Ovary (tissue), 9 donors: ENCODE results near the gene SYNGR2. TPM values are rescaled to one million over a fixed set of nuclear protein-coding genes. Genes with fewer than 3 reads are reported as not detected.

Experiments used
- DNase-seq, 5 donors: peaks; one replicate each; pipeline ENCODE4 v3.0.0-alpha.2; 2019 to 2020
- H3K27ac ChIP-seq, 2 donors: fragments of 200-600 bp; one replicate each; pipeline versions ENCODE4 v1.5.1 to v1.8.0; 2019 to 2022
- H3K27me3 ChIP-seq: fragments of 200-600 bp; one replicate; pipeline ENCODE4 v1.8.0; 2022
- H3K36me3 ChIP-seq: fragments of 200-600 bp; sonication (generic); one replicate; pipeline ENCODE4 v1.5.1; 2019
- H3K4me1 ChIP-seq: one replicate; pipeline ENCODE4 v1.8.1; 2013; ENCODE audit warnings: mild to moderate bottlenecking, moderate library complexity; ENCODE audit not compliant: insufficient read depth
- H3K4me3 ChIP-seq: fragments of 200-600 bp; sonication (generic); one replicate; pipeline ENCODE4 v1.5.1; 2017
- H3K9me3 ChIP-seq, 2 donors: fragments of 200-600 bp in 1 of 2; sonication (generic) in 1 of 2; one replicate each; pipeline versions ENCODE4 v1.5.1 to v1.8.1; 2013 to 2019; ENCODE audit warnings: mild to moderate bottlenecking in 1 of 2, moderate library complexity in 1 of 2
- CTCF ChIP-seq, 3 donors: fragments of 450-650 bp in 2 of 3; fragments of 200-600 bp in 1 of 3; IDR thresholded peaks; one replicate each; pipeline versions ENCODE4 v1.5.1 to v1.8.0; 2016 to 2022; ENCODE audit warnings: antibody characterized with exemption in 3 of 3, mild to moderate bottlenecking in 1 of 3
- EP300 ChIP-seq: sonication (generic); formaldehyde crosslinking; IDR thresholded peaks from one replicate; pipeline ENCODE4 v1.6.1; 2017; ENCODE audit warnings: antibody characterized with exemption
- POLR2A ChIP-seq: fragments of 450-650 bp; IDR thresholded peaks from one replicate; pipeline ENCODE4 v1.6.1; 2017; ENCODE audit warnings: antibody characterized with exemption, mild to moderate bottlenecking, moderate library complexity
- WGBS, 3 donors: extraction: QIAGEN DNeasy Blood & Tissue Kit in 1 of 3; methylation state at CpG; one replicate each; pipeline versions ENCODE4 v1.1.5 to v1.1.7; 2013 to 2017; 5-methylcytosine and 5-hydroxymethylcytosine counted together
- intact Hi-C, 4 donors: fragments of 100-400 bp; cut with DNase I; formaldehyde crosslinking; loops; one replicate each; pipeline versions ENCODE4 v1.11.0 to v1.15.1; 2022 to 2023
- polyA plus RNA-seq, 2 donors: library from polyadenylated mRNA; stranded (reverse); fragments of 200-250 nt in 1 of 2; fragments of 350-450 nt in 1 of 2; fragmentation: Illumina TruSeq in 1 of 2; extraction: RNeasy Lipid Tissue Mini Kit (QIAGEN cat#74804) in 1 of 2; gene quantifications; one replicate each; pipeline ENCODE4 v1.2.3, GENCODE V29; 2013 to 2014
- total RNA-seq, 7 donors: library from RNA; depleted of rRNA in 2 of 7; stranded (reverse); fragments of >200 nt in 2 of 7; fragmentation: NEBNext Ultra II Directional in 3 of 7; extraction: Animal tissue kit (Norgen Biotek cat#: 25700) in 3 of 7; gene quantifications; one replicate each; pipeline versions ENCODE4 v1.1.0 to v1.2.4, GENCODE V29; 2016 to 2023
- donor health status: DM: no; HTN: no; CAD: no; lungs with moderate emphysema.
- donor health status: DM: no; HTN: no; CAD: no.
- donor health status: Bipolar disorder and iron deficiency.
- donor health status: DM: yes; HTN: yes; CAD: no.
- donor health status: DM: no; HTN: no; CAD: no.
- donor health status: DM: yes; HTN: yes; CAD: no.

Gene SYNGR2
- total and polyA plus RNA-seq, 9 donors: 11.9 to 88.7 (median 45.8) TPM

GRCh38 chr17:78200451-78200850, 32.1 kb downstream of the SYNGR2 start:
- DNase-seq: no peak
- no peak overlapping the region for H3K4me3 ChIP-seq
- H3K36me3 ChIP-seq: no peaks in the 10 kb centered on the region
- no peak for TF ChIP-seq POLR2A
- no peak overlapping the region for H3K27ac ChIP-seq
- no peaks in the 10 kb centered on the region for H3K4me1 ChIP-seq
- intact Hi-C loops: no loop called here
- no peaks in the 10 kb centered on the region for H3K27me3 ChIP-seq
- 87 to 90% (median 89%) methylated on average over 6 of the region's 6 CpGs for WGBS, 3 donors
- H3K9me3 ChIP-seq: no peaks in the 10 kb centered on the region

GRCh38 chr17:78202666-78203065, 34.3 kb downstream of the SYNGR2 start:
- no peaks in the 10 kb centered on the region for H3K27me3 ChIP-seq
- intact Hi-C loops: no loop called here
- no peaks in the 10 kb centered on the region for H3K36me3 ChIP-seq
- H3K9me3 ChIP-seq: no peaks in the 10 kb centered on the region
- 90 to 94% (median 94%) methylated on average over 8 of the region's 8 CpGs for WGBS, 3 donors
- DNase-seq: no peak
- H3K27ac ChIP-seq: no peak overlapping the region
- no peak overlapping the region for H3K4me3 ChIP-seq
- no peaks in the 10 kb centered on the region for H3K4me1 ChIP-seq
- TF ChIP-seq EP300: no peak
- no peak for TF ChIP-seq CTCF (IDR thresholded peaks at IDR 0.05)
- TF ChIP-seq POLR2A: no peak

- TF ChIP-seq POLR2A (no peak), CTCF (IDR thresholded peaks at IDR 0.05) (no peak), EP300 (no peak)
- H3K36me3 ChIP-seq: no peaks in the 10 kb centered on the region
- no peaks in the 10 kb centered on the region for H3K4me1 ChIP-seq
- no peak for DNase-seq
- H3K9me3 ChIP-seq: no peaks in the 10 kb centered on the region
- H3K4me3 ChIP-seq: no peak overlapping the region
- intact Hi-C loops: no loop called here
- 85 to 91% (median 90%) methylated on average over 22 of the region's 22 CpGs for WGBS, 3 donors
- no peak overlapping the region for H3K27ac ChIP-seq
- no peaks in the 10 kb centered on the region for H3K27me3 ChIP-seq
Measured at GRCh38 chr17:78204387-78205123, 36.2 kb downstream of the SYNGR2 start.

GRCh38 chr17:78205124-78205775, 36.9 kb downstream of the SYNGR2 start:
- no peak for DNase-seq
- H3K27ac ChIP-seq: no peak overlapping the region
- H3K27me3 ChIP-seq: no peaks in the 10 kb centered on the region
- TF ChIP-seq CTCF (IDR thresholded peaks at IDR 0.05) (no peak), EP300 (no peak), POLR2A (no peak)
- no peaks in the 10 kb centered on the region for H3K9me3 ChIP-seq
- intact Hi-C loops: no loop called here
- H3K4me1 ChIP-seq: no peaks in the 10 kb centered on the region
- H3K36me3 ChIP-seq: no peaks in the 10 kb centered on the region
- H3K4me3 ChIP-seq: no peak overlapping the region
- WGBS, 3 donors: 73 to 86% (median 74%) methylated on average over 17 of the region's 17 CpGs

GRCh38 chr17:78206298-78206697, 37.9 kb downstream of the SYNGR2 start:
- Histone ChIP-seq H3K27ac (no peak overlapping the region), H3K4me3 (no peak overlapping the region), H3K4me1 (no peaks in the 10 kb centered on the region), H3K9me3 (no peaks in the 10 kb centered on the region), H3K36me3 (no peaks in the 10 kb centered on the region), H3K27me3 (no peaks in the 10 kb centered on the region)
- intact Hi-C loops: no loop called here
- no peak for DNase-seq
- TF ChIP-seq EP300: no peak
- no peak for TF ChIP-seq CTCF (IDR thresholded peaks at IDR 0.05)
- TF ChIP-seq POLR2A: no peak
- 76 to 82% (median 82%) methylated on average over 7 of the region's 7 CpGs for whole genome bisulfite sequencing, 3 donors
